GM18909 (cell line): ENCODE measurements around the gene SC5D.

Source experiments
- ATAC-seq: cut with Tn5 transposase; IDR thresholded peaks from one replicate; pipeline ENCODE4 v1.9.1; 2021; ENCODE audit warnings: mild to moderate bottlenecking; ENCODE audit not compliant: unreplicated experiment, poor library complexity

Gene SC5D

GRCh38 chr11:121351083-121351630 is 58.6 kb downstream of the SC5D start:
- no peak for ATAC-seq

DNA sequence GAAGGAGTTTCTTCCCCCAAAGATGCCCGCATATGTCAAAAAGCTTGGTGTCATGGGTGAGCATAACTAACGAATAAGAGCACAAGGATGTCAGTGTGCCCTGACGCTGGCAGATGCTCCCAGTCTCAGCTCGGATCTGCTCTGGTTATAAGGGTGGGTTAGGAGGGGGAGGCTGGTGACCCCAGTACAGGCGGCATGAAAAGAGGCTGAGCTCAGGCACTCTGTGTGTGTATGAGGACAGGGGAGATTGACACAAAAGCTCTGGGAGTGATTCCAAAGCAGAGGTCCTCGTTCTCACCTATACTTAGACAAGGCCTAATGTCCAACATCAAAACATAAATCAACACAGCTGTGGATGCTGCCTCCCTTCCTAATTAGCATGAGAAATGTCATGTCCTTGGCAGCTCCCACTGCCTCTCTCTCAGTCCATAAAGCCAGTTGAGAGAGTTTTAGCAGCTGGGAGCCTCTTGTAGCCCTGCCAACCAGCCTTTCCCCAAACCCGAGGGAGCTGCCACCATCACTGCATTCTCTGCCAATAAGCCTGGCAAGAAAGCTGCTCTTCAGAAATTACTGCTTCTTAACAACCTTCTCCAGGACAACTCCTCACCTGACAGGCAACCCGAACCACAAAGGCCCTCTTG is 59.8 kb downstream of the SC5D start:
- ATAC-seq = no peak

- ATAC-seq = no peak
These were observed 61.6 kb downstream of the SC5D start for GRCh38 chr11:121354192-121354591.

- ATAC-seq = no peak
These were observed 63.8 kb downstream of the SC5D start for GRCh38 chr11:121356357-121356756.
